T-helper 1 cell (primary cell): ENCODE results near the gene ALG14.
A peak's percentile ranks its signal among the peaks of the same experiment; 100 is the strongest.

Source experiments
- DNase-seq, 5 donors: peaks; one replicate each; pipeline ENCODE4 v3.0.0-alpha.2; 2012 to 2020

The ALG14 gene

DNA sequence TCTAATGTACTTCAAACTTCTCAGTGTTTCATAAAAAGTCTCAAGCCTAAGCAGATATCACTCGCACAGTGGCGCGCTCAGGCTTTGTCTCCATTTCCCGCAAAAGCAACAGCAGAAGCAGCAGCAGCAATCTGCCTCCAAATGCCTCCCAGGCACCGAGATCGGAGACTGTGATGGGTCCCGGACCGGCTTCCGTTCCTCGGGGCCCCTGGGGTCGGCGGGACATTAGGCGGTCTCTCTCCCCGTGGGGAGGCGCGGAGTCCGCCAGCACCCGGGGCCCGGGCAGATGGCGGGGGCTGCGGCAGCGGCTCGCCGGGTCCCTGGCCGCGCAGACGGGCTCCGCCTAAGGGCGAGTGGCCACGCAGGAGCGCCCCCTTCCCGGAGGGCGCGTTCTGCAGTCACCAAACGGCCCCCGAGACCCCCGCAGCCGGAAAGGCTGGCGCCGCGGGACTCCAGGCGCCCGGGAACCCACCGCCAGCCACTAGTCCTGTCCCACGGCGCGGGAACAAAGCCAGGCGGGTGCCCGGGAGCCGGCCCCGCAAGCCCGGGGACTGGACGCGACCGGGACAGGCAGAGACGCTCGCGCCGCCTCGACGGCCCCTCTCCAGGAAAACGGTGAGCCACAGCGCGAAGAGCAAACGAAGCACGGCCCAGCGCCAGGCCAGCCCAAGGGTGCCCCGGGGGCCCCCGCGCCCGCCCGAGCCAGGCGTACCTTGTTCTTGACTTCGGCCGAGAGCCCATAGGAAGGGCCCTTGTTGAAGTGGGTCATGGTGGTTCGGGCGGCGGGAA, 146.4 kb downstream of the ALG14 start:
- peak in 2 of 5 donors; percentile 10 to 12 for DNase-seq

DNA sequence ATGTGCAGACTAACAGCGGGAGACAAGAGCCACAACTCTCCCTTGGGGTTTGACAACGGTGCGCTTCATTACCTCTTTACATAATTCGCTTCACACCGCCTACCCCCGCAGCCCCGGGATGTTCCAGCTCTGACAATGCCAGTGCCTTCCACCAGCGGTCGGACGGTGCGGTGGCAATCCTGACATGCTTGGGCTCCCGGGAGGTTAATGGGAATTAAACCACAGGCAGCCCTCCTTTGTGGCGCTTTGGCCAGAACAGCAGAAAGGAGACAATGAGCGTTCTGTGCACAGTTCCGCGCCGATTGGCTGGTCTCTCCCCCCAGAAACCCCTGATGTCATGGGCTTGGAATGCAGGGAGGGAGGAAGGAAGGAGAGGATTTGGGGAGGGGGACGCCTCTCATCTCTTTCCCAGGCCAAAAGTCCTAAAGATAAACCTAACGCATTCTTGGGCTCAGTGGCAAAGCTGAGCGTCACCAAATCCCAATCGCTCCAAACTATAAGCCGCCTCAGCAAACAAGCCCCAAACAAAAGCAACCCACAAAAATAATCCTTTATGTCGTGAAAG, 147.1 kb downstream of the ALG14 start:
- no peak for DNase-seq

GRCh38 chr1:94925004-94925403, 147.7 kb downstream of the ALG14 start:
- no peak for DNase-seq
